ENCODE measurements around the gene PRMT1.

The PRMT1 gene

GRCh38 chr19:49666120-49666444 is 11.0 kb upstream of the PRMT1 start:
- in situ Hi-C loops (cut with MboI; ENCODE audit: low pct_unique_long_range_greater_than_20kb, low sequenced_read_pairs, unreplicated experiment), result no loop called here
- TF ChIP-seq CTCF (IDR thresholded peaks at IDR 0.05; ENCODE audit: extremely low read depth, insufficient read depth, missing control alignments), result no peak
- DNase-seq (ENCODE audit: low spot score), result no peak

GRCh38 chr19:49667473-49667872 is 9.6 kb upstream of the PRMT1 start:
- DNase-seq (ENCODE audit: low spot score), result no peak
- in situ Hi-C loops (cut with MboI; ENCODE audit: low pct_unique_long_range_greater_than_20kb, low sequenced_read_pairs, unreplicated experiment), result no loop called here

DNA sequence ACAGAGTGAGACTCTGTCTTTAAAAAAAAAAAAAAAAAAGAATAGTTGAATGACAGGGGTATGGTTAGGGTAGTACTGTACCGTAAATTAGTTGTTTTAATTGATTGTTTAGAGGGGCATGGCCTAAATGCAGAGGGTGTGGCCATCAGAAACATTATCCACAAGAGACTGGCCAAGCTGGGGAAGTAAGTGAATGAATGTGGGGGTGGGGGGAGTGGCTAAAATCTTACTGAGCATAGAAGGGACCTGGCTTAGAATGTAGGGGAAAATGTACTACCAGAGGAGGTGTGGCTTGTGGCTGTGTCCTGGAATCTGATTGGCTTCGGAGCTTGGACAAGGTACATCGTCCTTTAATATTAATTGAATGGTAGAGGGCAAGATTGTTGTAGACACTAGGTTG is 7.6 kb upstream of the PRMT1 start:
- no peak for DNase-seq (ENCODE audit: low spot score)
- TF ChIP-seq CTCF (IDR thresholded peaks at IDR 0.05; ENCODE audit: extremely low read depth, insufficient read depth, missing control alignments), result no peak
- in situ Hi-C loops (cut with MboI; ENCODE audit: low pct_unique_long_range_greater_than_20kb, low sequenced_read_pairs, unreplicated experiment), result no loop called here

More at GRCh38 chr19:49667473-49667872, 9.6 kb upstream of the PRMT1 start:
- no peak for TF ChIP-seq CTCF (IDR thresholded peaks at IDR 0.05; ENCODE audit: extremely low read depth, insufficient read depth, missing control alignments)

DNA sequence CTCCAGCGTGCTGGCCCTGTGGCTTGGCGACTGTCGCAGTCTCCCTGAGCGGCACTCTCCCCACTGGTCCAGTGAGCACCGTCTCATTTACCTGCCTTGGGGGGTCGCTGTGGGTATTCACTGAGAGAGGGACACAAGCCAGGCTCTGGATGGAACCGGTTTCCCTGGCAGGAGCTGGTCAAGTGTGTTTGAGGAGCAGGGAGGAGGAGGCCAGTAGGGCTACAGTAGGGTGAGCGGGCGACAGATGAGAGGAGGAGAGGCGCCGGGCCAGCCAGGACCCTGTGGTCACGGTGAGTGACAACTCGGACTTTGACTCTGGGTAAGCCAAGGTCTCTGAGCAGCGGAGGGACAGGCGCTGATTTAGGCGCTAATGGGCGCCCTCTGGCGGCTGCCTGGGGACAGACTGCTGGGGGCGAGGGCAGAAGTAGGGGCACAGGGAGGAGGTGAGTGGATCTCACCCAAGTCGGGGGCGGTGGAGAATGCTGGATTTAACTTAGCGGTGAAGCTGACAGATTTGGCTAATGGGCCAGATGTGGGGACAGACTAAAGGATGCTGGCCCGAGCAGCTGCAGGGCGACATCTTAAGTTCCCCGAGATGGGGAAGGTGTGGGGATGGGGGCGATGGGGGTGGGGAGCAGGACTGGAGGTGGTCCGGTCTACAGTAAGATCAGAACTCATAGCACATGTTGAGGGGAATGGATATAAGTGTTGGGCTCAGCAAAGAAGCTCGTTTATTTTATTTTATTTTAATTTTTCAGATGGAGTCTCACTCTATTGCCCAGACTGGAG is 4.7 kb upstream of the PRMT1 start:
- peak; percentile 91 for DNase-seq (ENCODE audit: low spot score)
- TF ChIP-seq CTCF (IDR thresholded peaks at IDR 0.05; ENCODE audit: extremely low read depth, insufficient read depth, missing control alignments), result peak; percentile 96
- in situ Hi-C loops (cut with MboI; ENCODE audit: low pct_unique_long_range_greater_than_20kb, low sequenced_read_pairs, unreplicated experiment), result no loop called here

GRCh38 chr19:49676136-49676783 is 811 bp upstream of the PRMT1 start:
- peak; percentile 84 for DNase-seq (ENCODE audit: low spot score)
- no peak for TF ChIP-seq CTCF (IDR thresholded peaks at IDR 0.05; ENCODE audit: extremely low read depth, insufficient read depth, missing control alignments)
- in situ Hi-C loops (cut with MboI; ENCODE audit: low pct_unique_long_range_greater_than_20kb, low sequenced_read_pairs, unreplicated experiment), result no loop called here

DNA sequence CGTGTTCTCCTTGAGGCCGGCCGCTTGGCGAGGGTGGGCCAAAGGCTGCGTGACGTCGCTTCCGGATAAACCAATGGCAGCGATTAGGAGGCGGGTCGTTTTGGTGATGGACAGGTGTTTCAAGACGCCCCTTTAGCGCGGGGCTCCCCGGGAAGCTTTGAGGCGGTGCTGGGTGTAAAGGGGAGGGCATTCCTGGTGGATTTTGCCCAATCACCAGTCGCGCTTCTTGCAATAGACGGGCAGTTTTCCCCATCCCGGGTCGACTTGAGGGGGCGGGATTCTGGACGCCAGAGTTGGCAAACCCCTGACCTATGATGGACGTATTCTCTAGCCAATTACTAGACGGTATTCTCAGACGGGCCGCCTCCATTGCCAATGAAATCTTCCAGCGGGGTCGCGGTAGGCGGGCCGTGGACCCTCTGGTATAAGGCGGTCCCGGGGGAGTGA is 264 bp upstream of the PRMT1 start:
- in situ Hi-C loops (cut with MboI; ENCODE audit: low pct_unique_long_range_greater_than_20kb, low sequenced_read_pairs, unreplicated experiment), result no loop called here
- peak; percentile 98 for DNase-seq (ENCODE audit: low spot score)
- TF ChIP-seq CTCF (IDR thresholded peaks at IDR 0.05; ENCODE audit: extremely low read depth, insufficient read depth, missing control alignments), result no peak
